Vagina (tissue), 2 donors: ENCODE results near the gene ARHGAP35.

Experiments used
- CTCF ChIP-seq, 3 experiments: fragments of 450-650 bp in 2 of 3; fragments of 200-600 bp in 1 of 3; sonication (generic) in 1 of 3; IDR thresholded peaks; one replicate each; pipeline ENCODE4 v1.5.1; 2017 to 2019; ENCODE audit warnings: antibody characterized with exemption in 3 of 3, mild to moderate bottlenecking in 2 of 3, moderate library complexity in 2 of 3
- POLR2AphosphoS5 ChIP-seq, 2 donors: sonication (generic); formaldehyde crosslinking; IDR thresholded peaks; one replicate each; pipeline ENCODE4 v1.9.0; 2017; ENCODE audit warnings: antibody characterized with exemption in 2 of 2, mild to moderate bottlenecking in 2 of 2, low read depth in 1 of 2; ENCODE audit not compliant: insufficient read depth in 1 of 2

- TF ChIP-seq CTCF (IDR thresholded peaks at IDR 0.05) (no peak), POLR2AphosphoS5 (IDR thresholded peaks at IDR 0.05; ENCODE audit: insufficient read depth in 1 of 2, low read depth in 1 of 2) (no peak)
These were observed 42.0 kb upstream of the ARHGAP35 start for GRCh38 chr19:46818812-46819211.
